HG03060 (cell line): ENCODE results near the gene DYNLRB2.

Source experiments
- ATAC-seq: cut with Tn5 transposase; IDR thresholded peaks from one replicate; pipeline ENCODE4 v1.9.1; 2021; ENCODE audit warnings: low read depth, moderate number of reproducible peaks; ENCODE audit not compliant: unreplicated experiment

DYNLRB2 gene

DNA sequence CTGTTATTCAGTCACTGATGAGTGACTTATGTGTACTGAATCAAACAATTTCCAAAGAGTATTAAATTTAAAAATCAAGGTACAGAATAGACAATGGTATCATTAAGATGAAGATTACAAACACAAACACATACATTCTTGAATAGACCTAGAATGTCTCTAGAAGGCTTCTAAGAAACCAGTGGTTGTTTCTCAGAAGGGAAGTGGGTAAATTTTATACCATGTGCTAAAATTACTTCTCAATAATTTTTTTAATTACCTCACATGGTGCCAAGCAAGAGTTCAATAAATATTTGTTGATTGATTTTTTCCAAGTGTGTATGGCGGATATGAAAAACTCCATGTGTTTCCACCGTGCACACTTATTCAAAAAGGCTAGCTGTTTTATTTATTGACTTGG is 6.4 kb downstream of the DYNLRB2 start:
- no peak for ATAC-seq

DNA sequence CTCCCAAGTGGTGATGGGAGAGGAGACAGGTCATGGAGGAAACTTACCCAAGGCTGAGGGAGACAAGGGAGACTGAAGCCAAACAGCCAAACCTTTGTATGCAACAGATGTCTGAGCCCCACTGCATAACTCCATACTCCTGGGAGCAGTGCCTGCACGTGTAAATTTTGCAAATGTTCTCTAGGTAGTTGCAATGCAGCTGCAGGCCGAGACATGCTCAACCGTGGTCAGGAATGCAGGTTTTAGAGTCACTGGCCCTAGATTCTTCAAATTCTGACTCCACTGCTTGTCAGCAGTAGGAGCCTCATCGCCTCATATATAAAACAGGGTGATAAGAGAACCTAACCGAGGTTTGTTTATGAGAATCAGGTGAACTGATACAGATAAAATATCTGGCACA is 11.5 kb downstream of the DYNLRB2 start:
- ATAC-seq: no peak

DNA sequence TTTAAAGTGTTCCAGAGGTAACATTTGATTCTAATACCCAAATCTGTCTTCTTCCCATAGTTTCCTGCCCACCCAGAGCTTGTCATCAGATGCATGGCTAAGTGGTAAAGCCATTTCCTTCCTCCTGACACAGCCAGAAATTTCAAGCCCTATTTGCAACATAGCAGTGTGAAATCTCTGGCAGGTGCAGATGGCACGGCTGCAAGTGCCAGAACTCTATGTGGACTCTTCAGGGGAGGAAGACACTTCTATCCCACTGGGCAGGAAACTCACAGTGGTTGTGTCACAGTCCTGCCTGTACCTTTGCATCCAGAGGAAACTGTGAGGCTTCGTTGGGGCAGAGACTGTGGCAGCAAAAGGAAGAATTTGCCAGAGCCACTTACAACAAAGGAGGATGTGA is 13.2 kb downstream of the DYNLRB2 start:
- ATAC-seq: no peak

DNA sequence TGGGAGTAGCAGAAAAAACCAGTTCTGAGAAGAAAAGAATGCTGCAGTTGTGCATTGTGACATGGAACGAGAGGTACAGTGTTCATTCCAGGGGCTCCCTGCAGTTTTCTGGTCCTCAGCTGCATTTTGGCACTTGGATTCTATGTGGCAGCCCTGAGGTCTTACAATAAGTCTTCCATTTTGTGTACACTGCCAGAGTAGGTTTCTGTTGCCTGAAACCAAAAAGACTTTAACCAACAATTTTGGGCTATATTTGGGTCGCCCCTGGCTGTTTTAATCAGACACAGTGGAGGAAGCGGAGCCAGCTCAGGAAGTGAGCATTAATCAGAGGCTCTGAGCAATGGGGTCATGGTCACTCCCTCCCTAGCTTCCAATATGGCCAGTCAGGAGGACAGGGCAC is 15.7 kb downstream of the DYNLRB2 start:
- no peak for ATAC-seq

- no peak for ATAC-seq
Measured at GRCh38 chr16:80557037-80557436, 16.2 kb downstream of the DYNLRB2 start.

DNA sequence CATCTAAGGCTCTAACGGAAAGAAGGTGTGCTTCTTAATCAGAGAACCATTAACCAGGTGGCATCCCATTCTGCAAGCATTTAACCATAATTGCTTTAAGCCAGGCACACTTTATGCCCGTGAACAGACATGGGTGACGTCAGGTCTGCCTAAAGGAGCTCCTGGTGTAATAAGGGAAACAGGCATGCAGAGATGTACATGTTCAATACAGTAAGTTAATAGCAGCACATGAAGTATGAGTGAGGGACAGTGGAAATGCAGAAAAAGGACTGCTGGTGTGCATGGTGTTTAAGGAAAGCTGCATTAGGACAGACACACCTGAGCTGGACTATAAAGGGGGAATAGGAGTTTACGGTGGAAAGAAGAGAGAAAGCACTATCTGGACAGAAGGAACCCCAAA is 18.6 kb downstream of the DYNLRB2 start:
- no peak for ATAC-seq

GRCh38 chr16:80563066-80563465 is 22.3 kb downstream of the DYNLRB2 start:
- no peak for ATAC-seq

DNA sequence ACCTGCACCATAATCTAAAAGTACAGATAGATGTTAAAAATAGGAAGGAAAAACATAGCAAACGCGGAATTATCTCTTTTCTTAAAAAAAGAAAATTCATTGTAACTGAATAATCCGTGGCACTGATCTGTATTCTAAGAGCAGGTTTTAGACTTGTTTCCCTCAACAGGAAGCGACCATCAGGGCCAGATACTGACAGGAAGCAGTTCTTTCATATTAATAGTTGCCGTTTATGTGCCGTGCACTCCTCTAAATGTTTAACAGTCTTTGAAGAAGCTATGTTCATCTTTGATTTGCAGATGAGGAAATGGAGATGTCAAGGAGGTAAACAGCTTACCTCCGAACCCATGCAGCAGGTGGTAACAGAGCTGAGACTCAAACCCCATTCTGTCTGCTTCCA is 23.6 kb downstream of the DYNLRB2 start:
- ATAC-seq: no peak

DNA sequence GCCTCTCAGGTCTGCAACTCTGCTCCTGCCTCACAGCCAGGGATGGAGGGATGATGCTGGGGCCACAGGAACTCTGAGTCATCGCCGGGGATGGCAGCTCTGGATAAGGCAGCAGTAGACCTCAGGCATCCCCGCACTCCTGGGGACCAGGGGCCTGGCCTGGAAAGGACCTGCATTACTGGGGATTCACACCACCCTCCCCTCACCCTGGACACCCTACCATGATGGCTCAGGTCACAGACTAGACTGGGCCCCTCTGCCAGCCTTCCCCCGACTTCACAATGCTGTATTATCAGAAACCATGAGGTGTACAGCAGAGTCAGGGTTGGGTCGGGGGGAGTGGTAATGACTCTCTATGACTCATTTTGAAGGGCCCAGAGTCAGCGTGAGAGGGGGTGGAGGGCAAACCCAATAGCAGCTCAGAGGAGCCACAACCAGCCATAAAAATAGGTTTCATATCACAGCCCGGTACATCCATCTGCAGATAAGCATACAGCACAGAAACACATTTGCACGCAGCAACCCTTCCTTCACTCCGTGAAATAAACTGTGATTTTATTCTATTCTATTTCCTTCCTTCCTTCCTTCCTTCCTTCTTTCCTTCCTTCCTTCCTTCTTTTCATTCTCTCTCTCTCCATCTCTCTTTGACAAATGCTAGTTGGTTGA is 28.8 kb downstream of the DYNLRB2 start:
- no peak for ATAC-seq

GRCh38 chr16:80570106-80570478 is 29.3 kb downstream of the DYNLRB2 start:
- no peak for ATAC-seq

- ATAC-seq: no peak
Measured at GRCh38 chr16:80573700-80574120, 32.9 kb downstream of the DYNLRB2 start.

GRCh38 chr16:80576343-80576912 is 35.6 kb downstream of the DYNLRB2 start:
- no peak for ATAC-seq

GRCh38 chr16:80577485-80578280 is 36.9 kb downstream of the DYNLRB2 start:
- no peak for ATAC-seq

DNA sequence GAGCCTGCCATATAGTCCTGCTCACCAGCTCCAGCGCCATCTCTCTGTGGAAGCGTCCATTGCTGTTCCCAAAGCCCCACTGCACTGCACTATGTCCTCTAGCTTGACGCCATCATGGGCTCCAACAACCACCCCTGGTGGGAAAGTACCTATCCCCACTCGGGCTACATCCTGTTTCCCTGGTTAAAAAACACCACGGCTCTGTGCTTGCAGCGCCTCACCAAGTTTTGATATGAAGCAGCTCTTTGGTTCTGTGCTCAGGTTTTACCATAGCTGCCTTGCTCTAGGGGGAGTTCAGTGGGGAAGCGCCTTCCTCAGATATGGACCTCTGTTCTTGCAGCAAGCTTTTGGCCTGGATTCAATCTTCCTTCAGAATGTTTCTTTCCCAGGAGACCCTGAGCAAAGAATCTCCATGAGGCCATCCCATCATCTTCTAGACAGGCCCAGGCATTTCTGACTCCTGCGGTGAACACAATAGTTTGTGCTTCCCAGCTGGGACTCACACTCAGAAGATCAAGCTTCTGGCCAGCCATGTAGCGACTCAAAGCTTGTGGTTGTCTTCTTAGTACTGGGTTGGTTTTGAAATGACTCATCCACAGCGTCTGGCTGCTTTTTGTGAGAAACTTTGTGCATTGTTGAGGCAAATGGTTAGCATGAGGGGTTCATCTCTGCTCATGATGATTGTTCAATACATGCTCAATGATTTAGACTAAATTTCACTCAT is 39.5 kb downstream of the DYNLRB2 start:
- peak; percentile 88 for ATAC-seq

DNA sequence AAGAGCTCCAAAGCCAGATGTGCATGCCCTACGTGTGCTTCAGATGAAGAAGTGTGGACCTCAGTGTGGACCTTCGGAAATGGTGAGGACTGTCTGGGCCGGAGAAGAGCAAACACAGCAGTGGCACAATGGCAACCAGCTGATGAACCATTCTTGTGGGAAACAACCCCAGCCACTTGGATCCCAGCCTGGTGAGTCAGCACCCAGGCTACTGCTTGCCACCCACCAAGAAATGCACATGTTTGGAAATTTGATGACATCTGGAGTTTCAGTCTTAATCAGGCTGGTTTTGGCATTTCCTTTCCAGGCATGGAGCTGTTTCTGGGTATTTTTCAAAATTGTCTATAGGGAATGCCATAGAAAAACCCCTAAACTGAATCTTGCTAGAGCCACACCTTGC is 42.7 kb downstream of the DYNLRB2 start:
- ATAC-seq: no peak

DNA sequence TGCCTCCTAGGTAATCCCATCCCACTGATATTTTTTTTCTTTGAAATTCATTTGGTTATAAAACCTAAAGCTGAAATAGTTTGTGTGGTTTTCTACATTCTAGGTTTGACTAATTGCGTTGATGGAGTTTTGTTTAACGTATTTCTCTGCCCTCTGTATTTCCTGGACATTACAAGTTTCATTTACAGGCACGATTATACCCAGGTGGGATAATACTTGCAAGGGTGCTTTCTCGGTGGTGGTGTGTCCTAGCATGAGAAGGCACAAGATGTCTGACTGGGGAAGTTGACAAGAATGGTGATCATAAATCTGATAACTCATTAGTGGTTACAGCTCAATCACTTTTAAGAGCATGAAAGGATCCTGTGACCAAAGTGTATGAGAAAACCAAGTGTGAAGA is 45.0 kb downstream of the DYNLRB2 start:
- no peak for ATAC-seq

DNA sequence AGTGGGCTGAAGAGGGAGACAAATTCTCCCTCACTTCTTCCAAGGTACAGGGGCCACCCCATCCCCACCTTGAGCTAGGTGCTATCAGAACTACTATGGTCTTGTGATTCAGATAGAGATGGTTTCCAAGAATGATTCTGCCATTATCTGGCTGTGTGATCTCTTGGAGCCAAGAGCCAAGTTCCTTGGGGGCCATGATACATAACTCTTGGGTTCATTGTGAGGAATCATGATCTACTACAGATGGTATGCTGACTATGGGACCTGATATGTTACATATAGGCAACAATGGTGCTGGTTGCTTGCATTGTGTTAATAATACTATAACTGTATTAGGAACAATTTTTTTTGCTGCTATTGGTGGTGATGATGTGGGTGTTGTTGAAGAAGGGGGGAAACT is 45.7 kb downstream of the DYNLRB2 start:
- no peak for ATAC-seq

DNA sequence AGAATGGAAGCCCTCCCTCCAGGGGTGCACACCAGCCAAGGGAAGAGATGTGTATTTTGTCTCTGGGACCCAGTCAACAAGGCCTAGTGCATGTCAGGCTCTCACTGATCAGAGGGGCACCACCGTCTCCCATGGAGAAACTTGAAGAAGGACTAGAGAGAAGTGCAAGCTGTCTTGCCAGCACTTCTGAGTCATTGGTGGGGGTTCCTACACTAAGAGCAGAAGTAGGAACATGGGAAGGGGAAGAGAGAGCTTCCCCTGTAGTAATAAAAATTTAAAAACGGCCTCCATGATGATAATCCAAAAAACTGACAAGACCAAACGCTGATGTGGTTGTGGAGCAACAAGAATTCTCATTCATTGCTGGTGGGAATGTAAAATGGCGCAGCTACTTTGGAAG is 46.3 kb downstream of the DYNLRB2 start:
- no peak for ATAC-seq

DNA sequence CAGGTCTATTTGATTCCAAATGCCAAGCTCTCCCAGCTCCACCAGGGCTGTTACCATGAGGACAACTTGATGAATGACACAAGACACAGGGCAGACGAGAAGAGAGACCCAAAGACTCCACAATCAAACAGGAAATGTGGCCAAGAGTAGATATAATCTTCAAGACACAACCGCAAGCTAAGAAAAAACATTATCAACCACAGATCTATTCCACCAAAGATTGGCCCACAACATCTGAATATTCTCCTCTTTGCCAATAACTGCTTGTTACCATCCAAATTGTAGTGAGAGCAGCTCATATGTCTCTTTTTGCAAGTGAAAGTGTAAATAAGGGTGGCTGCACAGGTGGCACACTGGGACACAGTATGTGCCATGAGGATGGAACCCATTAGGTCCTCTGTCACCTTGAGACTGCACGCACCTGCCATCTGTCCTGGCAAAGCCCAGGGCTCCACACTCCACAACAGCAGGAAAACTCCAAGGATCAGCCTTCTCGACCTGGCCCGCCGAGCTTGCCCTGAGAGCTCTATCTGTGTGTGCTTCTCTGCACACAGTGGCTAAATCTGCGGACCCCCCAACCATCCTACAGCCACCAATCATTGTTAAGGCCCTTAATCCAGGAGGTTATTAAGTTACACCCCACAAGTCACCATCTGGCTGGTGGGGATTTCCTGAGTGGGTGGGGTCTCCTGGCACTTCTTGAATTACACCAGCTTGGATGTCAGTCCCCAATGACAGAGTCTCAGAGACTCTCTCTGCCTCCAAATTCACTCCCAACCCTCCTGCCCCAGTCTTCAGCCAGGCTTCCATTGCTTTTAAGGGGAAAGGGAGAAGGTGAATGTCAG is 50.5 kb downstream of the DYNLRB2 start:
- ATAC-seq: no peak

GRCh38 chr16:80592273-80592672 is 51.5 kb downstream of the DYNLRB2 start:
- ATAC-seq: no peak
